GM12878 (cell line): Measurements from ENCODE around the gene CCRL2. TPM values are rescaled to one million over a fixed set of nuclear protein-coding genes. Genes with fewer than 3 reads are reported as not detected.
"Not testable (repeated sequence)": the region's sequence is repeated elsewhere in the genome, so short reads cannot be mapped to it uniquely, and the experiment has no call there.

Experiments
- ATAC-seq: fragments of 200-7000 bp; cut with Tn5 transposase; 3 replicates; pipeline ENCODE4 v1.9.1; 2020; ENCODE audit warnings: mild to moderate bottlenecking, moderate library complexity
- BruUV-seq: library from RNA; stranded (reverse); fragments of 400-500 nt; replicated peaks from 2 replicates; lab custom pipeline; 2021; lab: Mats Ljungman, UMichigan
- CTCF ChIA-PET: fragments of 300-600 bp; sonication (Branson Sonifier 250); formaldehyde crosslinking; extraction: SDS; loops from one replicate; lab custom pipeline; 2021; ENCODE audit warnings: inconsistent platforms; lab: Yijun Ruan, JAX
- POLR2A ChIA-PET: fragments of 350-600 bp; formaldehyde crosslinking; extraction: SDS; loops from one replicate; lab custom pipeline; 2021; ENCODE audit warnings: inconsistent platforms; lab: Charles Lee
- RAD21 ChIA-PET: fragments of 300-600 bp; sonication (Branson Sonifier 250); formaldehyde crosslinking; loops from one replicate; lab custom pipeline; 2023; ENCODE audit warnings: antibody characterized with exemption; ENCODE audit not compliant: unreplicated experiment; lab: Charles Lee
- SMC1A ChIA-PET: fragments of 300-600 bp; sonication (Branson Sonifier 250); formaldehyde crosslinking; loops from one replicate; lab custom pipeline; 2023; ENCODE audit not compliant: unreplicated experiment, uncharacterized antibody; lab: Charles Lee
- DNase-seq: peaks from one replicate; pipeline ENCODE4 v3.0.0-alpha.2; 2011; ENCODE audit warnings: low read depth, low spot score
- FAIRE-seq: peaks from 3 replicates; lab custom pipeline; 2011; peaks lifted over from hg19 to GRCh38; lab: Jason Lieb, UNC
- H2AFZ ChIP-seq: 2 replicates; pipeline ENCODE4 v1.6.0; 2011; ENCODE audit warnings: low read depth, low read length, control low read depth; ENCODE audit not compliant: control insufficient read depth
- H3K27ac ChIP-seq: 2 replicates; pipeline ENCODE4 v1.5.1; 2011; ENCODE audit warnings: control low read depth; ENCODE audit not compliant: control insufficient read depth, insufficient read depth
- H3K27me3 ChIP-seq, 2 experiments: replicated peaks in 1 of 2; 2 replicates each; pipeline versions ENCODE4 v1.6.0 to v1.6.1; 2011; ENCODE audit warnings: low read length in 1 of 2; ENCODE audit not compliant: control insufficient read depth in 2 of 2, insufficient read depth in 2 of 2
- H3K36me3 ChIP-seq, 2 experiments: 2 replicates each; pipeline ENCODE4 v1.5.1; 2011; ENCODE audit warnings: low read length in 1 of 2; ENCODE audit not compliant: control insufficient read depth in 2 of 2, insufficient read depth in 2 of 2
- H3K4me1 ChIP-seq: 2 replicates; pipeline ENCODE4 v1.6.1; 2011; ENCODE audit warnings: mild to moderate bottlenecking, low read length, moderate library complexity, mixed read lengths; ENCODE audit not compliant: control insufficient read depth, insufficient read depth
- H3K4me2 ChIP-seq: 2 replicates; pipeline ENCODE4 v1.6.0; 2011; ENCODE audit warnings: control low read depth; ENCODE audit not compliant: control insufficient read depth, insufficient read depth
- H3K4me3 ChIP-seq: fragments of 200-600 bp; sonication (generic); 2 replicates; pipeline ENCODE4 v1.5.1; 2016
- H3K79me2 ChIP-seq: 2 replicates; pipeline ENCODE4 v1.6.0; 2011; ENCODE audit warnings: low read length; ENCODE audit not compliant: control insufficient read depth, insufficient read depth
- H3K9ac ChIP-seq: 2 replicates; pipeline ENCODE4 v1.8.0; 2011; ENCODE audit warnings: low read length, control low read depth, mixed read lengths; ENCODE audit not compliant: control insufficient read depth, insufficient read depth
- H3K9me3 ChIP-seq: replicated peaks from 3 replicates; pipeline ENCODE4 v1.5.1; 2011; ENCODE audit warnings: mild to moderate bottlenecking, low read length; ENCODE audit not compliant: control insufficient read depth, insufficient read depth
- H4K20me1 ChIP-seq: 2 replicates; pipeline ENCODE4 v1.6.0; 2011; ENCODE audit not compliant: control insufficient read depth, insufficient read depth
- WGBS: methylation state at CpG from one replicate; pipeline ENCODE4 v1.1.6; 2016; ENCODE audit warnings: low lambda C conversion rate; ENCODE audit not compliant: insufficient replicate concordance, insufficient coverage; ENCODE audit errors: missing lambda C conversion rate; 5-methylcytosine and 5-hydroxymethylcytosine counted together
- in situ Hi-C: fragments of 300-500 bp; cut with MboI; formaldehyde crosslinking; loops from 9 replicates; pipeline ENCODE4 v1.14.3; 2018; ENCODE audit warnings: mixed read lengths
- intact Hi-C: fragments of 100-400 bp; cut with micrococcal nuclease; formaldehyde crosslinking; loops from one replicate; pipeline ENCODE4 v1.14.2; 2022; ENCODE audit not compliant: unreplicated experiment
- polyA plus RNA-seq, 11 experiments: library from polyadenylated mRNA; depleted of rRNA in 4 of 11; unstranded in 6 of 11; stranded (reverse) in 5 of 11; fragments of >200 nt; fragmentation: Nextera tagmentation in 4 of 11; fragmentation: Illumina TruSeq in 1 of 11; extraction: Ambion mirVana in 4 of 11; extraction: Trizol in 1 of 11; gene quantifications; 1 replicate in 1 of 11; 2 replicates in 10 of 11; pipeline versions ENCODE4 v1.2.1 to v1.2.3, GENCODE V29; 2011 to 2016; ENCODE audit warnings: inconsistent platforms in 2 of 11, missing spikeins in 2 of 11, low read depth in 1 of 11
- total RNA-seq, 4 experiments: library from RNA; depleted of rRNA in 3 of 4; stranded (reverse); fragments of >200 nt in 3 of 4; fragmentation: Illumina TruSeq in 1 of 4; extraction: Trizol in 1 of 4; gene quantifications; 2 replicates each; pipeline versions ENCODE4 v1.2.1 to v1.2.3, GENCODE V29; 2013 to 2021

The CCRL2 gene
- total and polyA plus RNA-seq, 10 of the 15 experiments (the other 5 are each of a cell fraction or from before 2014, with no cell fraction given): 0.04 to 2.5 (median 1.8) TPM

- CTCF ChIA-PET: interaction anchor here (0.8 to 1.3 kb wide), 3 partner anchors 19 to 213 kb away, joined by 3 to 5 read pairs (median 3); partner anchors contain the start of genes CCR5, CCR5AS and CCRL2
- POLR2A ChIA-PET, FAIRE-seq: not testable (repeated sequence)
Observed at GRCh38 chr3:46426476-46426875, 19.4 kb downstream of the CCRL2 start.

GRCh38 chr3:46427404-46427803, 20.3 kb downstream of the CCRL2 start:
- H3K9me3 ChIP-seq, BruUV-seq, H3K4me3 ChIP-seq, DNase-seq, in situ Hi-C loops, H3K79me2 ChIP-seq, SMC1A ChIA-PET, H3K36me3 ChIP-seq, FAIRE-seq, H3K27me3 ChIP-seq, H4K20me1 ChIP-seq, H3K4me2 ChIP-seq, ATAC-seq, H3K4me1 ChIP-seq, POLR2A ChIA-PET, H2AFZ ChIP-seq, H3K27ac ChIP-seq, intact Hi-C loops, H3K9ac ChIP-seq: not testable (repeated sequence)
- RAD21 ChIA-PET: interaction anchor here (1.2 to 1.3 kb wide), 2 partner anchors 49 to 58 kb away, joined by 3 to 8 read pairs; no protein-coding TSS in a partner anchor
- 56% methylated on average over 8 of the region's 8 CpGs for WGBS
- CTCF ChIA-PET: interaction anchor here (0.6 to 1.2 kb wide), 2 partner anchors 20 to 350 kb away, joined by 3 to 4 read pairs; partner anchors contain the start of genes CCR5AS and CCRL2

More at GRCh38 chr3:46426476-46426875, 19.4 kb downstream of the CCRL2 start:
- in situ Hi-C loops, H3K4me2 ChIP-seq, H3K27me3 ChIP-seq, H3K9ac ChIP-seq, H4K20me1 ChIP-seq, intact Hi-C loops, BruUV-seq, SMC1A ChIA-PET, H3K4me1 ChIP-seq, H3K4me3 ChIP-seq, DNase-seq, H3K79me2 ChIP-seq, ATAC-seq, H3K36me3 ChIP-seq, H2AFZ ChIP-seq, H3K9me3 ChIP-seq, H3K27ac ChIP-seq: not testable (repeated sequence)
- RAD21 ChIA-PET: interaction anchor here (0.8 to 1.3 kb wide), 3 partner anchors 10 to 57 kb away, joined by 3 to 8 read pairs (median 3); no protein-coding TSS in a partner anchor
- 1% methylated on average over 4 of the region's 4 CpGs for WGBS
